NT2/D1 (cell line): Measurements from ENCODE around the gene SGF29.
"Not testable (repeated sequence)": the region's sequence is repeated elsewhere in the genome, so short reads cannot be mapped to it uniquely, and the experiment has no call there.

Experiments used
- DNase-seq: peaks from one replicate; pipeline ENCODE4 v3.0.0-alpha.2; 2011; ENCODE audit warnings: low read depth, low spot score
- H3K27me3 ChIP-seq: 2 replicates; pipeline ENCODE4 v1.6.0; 2011; ENCODE audit warnings: mild to moderate bottlenecking; ENCODE audit not compliant: insufficient read length, insufficient read depth
- H3K36me3 ChIP-seq: 2 replicates; pipeline ENCODE4 v1.6.1; 2011; ENCODE audit warnings: mild to moderate bottlenecking, low read length, mixed read lengths; ENCODE audit not compliant: insufficient read depth, insufficient read length
- H3K4me1 ChIP-seq: 2 replicates; pipeline ENCODE4 v1.5.1; 2011; ENCODE audit not compliant: insufficient read depth, insufficient read length
- H3K4me3 ChIP-seq: 2 replicates; pipeline ENCODE4 v1.5.1; 2011; ENCODE audit warnings: low read depth; ENCODE audit not compliant: insufficient read length
- H3K9ac ChIP-seq: 2 replicates; pipeline ENCODE4 v1.6.0; 2011; ENCODE audit warnings: low read depth; ENCODE audit not compliant: insufficient read length
- H3K9me3 ChIP-seq: 2 replicates; pipeline ENCODE4 v1.5.1; 2011; ENCODE audit warnings: mild to moderate bottlenecking, low read length; ENCODE audit not compliant: insufficient read depth

Gene SGF29

DNA sequence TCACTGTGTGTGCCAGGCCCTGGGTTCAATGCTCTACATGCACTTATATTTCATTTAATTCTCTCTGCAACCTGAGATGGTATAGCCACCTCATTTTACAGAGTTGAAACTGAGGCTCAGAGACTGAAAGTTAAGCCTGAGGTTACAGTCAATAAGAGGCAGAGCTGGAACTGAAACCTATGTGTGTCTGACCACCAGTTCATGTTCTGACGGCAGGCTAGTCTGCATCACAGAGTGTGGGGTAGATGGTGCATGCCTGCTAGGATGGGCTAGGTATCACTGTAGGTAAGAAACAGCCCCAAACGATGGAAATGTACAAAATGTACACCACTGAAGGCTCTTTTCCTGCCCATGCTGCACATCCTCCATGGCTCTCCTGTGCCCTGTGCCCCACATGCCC, 86.2 kb downstream of the SGF29 start:
- H3K9ac ChIP-seq, DNase-seq, H3K4me3 ChIP-seq: not testable (repeated sequence)

More for the DNA sequence above, 86.2 kb downstream of the SGF29 start:
- not testable (repeated sequence) for H3K9me3 ChIP-seq, H3K36me3 ChIP-seq, H3K4me1 ChIP-seq, H3K27me3 ChIP-seq
